Progenitor cell of endocrine pancreas (in vitro differentiated cells): ENCODE results near the gene ADGRE1. TPM values are rescaled to one million over a fixed set of nuclear protein-coding genes. Genes with fewer than 3 reads are reported as not detected.

ENCODE experiments used
- DNase-seq: peaks from one replicate; pipeline ENCODE4 v3.0.0; 2021; ENCODE audit warnings: low spot score; ENCODE audit not compliant: unreplicated experiment
- H3K27ac Mint-ChIP-seq: 2 replicates; pipeline ENCODE4 v1.8.0; 2021; ENCODE audit warnings: mild to moderate bottlenecking, moderate library complexity, mixed read lengths
- H3K27me3 Mint-ChIP-seq: 2 replicates; pipeline ENCODE4 v1.8.0; 2021; ENCODE audit warnings: mixed read lengths
- H3K36me3 Mint-ChIP-seq: 2 replicates; pipeline ENCODE4 v1.8.0; 2022; ENCODE audit warnings: mixed read lengths; ENCODE audit not compliant: insufficient read depth
- H3K4me1 Mint-ChIP-seq: 2 replicates; pipeline ENCODE4 v1.8.0; 2021; ENCODE audit warnings: low read depth, mixed read lengths
- H3K4me3 Mint-ChIP-seq: 2 replicates; pipeline ENCODE4 v1.8.0; 2021; ENCODE audit warnings: low read depth, mild to moderate bottlenecking, moderate library complexity, mixed read lengths
- H3K9me3 Mint-ChIP-seq: 2 replicates; pipeline ENCODE4 v1.8.0; 2021; ENCODE audit warnings: low read depth, mixed read lengths
- total RNA-seq: library from RNA; stranded (reverse); gene quantifications from 2 replicates; pipeline ENCODE4 v1.2.1, GENCODE V29; 2021
- TF ChIP-seq, protein P1 (sequence below): fragments of 200-600 bp; sonication (generic); IDR thresholded peaks from one replicate; pipeline ENCODE4 v1.5.0; 2021; ENCODE audit warnings: antibody characterized with exemption, mild to moderate bottlenecking; ENCODE audit not compliant: unreplicated experiment

The ADGRE1 gene
- total RNA-seq, 1 donor from 2014 or later, result not detected

DNA sequence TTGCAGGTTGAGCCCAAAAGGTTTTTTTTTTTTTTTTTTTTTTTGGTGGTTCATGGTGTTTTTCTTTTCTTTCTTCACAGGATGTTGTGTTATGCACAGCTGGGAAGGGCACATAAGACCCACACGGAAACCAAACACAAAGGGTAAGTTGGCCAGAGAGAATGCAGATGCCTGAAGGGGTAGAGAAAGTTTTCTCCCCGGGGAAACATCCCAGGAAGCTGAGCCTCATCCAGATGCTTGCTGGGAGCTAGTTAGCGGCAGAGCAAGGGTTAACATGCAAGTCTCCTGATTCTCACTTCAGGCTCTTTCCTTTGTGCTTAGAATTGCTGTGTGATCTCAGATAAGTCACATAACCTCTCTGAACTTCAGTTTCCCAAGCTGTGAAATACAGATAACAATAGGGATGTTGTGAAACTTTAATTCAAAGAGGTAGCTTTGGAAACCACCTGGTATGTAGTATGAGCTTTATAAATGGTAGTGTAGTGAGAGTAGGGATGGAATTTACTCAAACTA, 3.1 kb downstream of the ADGRE1 start:
- H3K9me3 Mint-ChIP-seq, result peaks cover 63% of the 10 kb centered on the region
- H3K27me3 Mint-ChIP-seq, result no peaks in the 10 kb centered on the region
- peaks cover 1% of the 10 kb centered on the region for H3K36me3 Mint-ChIP-seq
- no peak overlapping the region for H3K27ac Mint-ChIP-seq
- DNase-seq, result no peak
- TF ChIP-seq, protein P1, sequence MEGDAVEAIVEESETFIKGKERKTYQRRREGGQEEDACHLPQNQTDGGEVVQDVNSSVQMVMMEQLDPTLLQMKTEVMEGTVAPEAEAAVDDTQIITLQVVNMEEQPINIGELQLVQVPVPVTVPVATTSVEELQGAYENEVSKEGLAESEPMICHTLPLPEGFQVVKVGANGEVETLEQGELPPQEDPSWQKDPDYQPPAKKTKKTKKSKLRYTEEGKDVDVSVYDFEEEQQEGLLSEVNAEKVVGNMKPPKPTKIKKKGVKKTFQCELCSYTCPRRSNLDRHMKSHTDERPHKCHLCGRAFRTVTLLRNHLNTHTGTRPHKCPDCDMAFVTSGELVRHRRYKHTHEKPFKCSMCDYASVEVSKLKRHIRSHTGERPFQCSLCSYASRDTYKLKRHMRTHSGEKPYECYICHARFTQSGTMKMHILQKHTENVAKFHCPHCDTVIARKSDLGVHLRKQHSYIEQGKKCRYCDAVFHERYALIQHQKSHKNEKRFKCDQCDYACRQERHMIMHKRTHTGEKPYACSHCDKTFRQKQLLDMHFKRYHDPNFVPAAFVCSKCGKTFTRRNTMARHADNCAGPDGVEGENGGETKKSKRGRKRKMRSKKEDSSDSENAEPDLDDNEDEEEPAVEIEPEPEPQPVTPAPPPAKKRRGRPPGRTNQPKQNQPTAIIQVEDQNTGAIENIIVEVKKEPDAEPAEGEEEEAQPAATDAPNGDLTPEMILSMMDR, result no peak
- H3K4me3 Mint-ChIP-seq, result no peak overlapping the region
- H3K4me1 Mint-ChIP-seq, result no peaks in the 10 kb centered on the region

DNA sequence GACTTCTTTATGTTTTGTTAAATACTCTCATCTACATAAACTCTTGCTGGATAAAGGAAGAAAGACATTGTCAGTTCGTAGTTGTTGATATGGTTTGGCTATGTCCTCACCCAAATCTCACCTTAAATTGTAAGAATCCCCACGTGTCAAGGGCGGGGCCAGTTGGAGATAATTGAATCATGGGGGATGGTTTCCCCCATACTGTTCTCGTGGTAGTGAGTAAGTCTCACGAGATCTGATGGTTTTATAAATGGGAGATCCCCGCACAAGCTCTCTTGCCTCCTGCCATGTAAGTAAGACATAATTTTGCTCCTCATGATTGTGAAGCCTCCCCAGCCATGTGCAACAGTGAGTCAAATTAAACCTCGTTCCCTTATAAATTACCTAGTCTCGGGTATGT, 3.6 kb downstream of the ADGRE1 start:
- Mint-ChIP-seq H3K4me1 (no peaks in the 10 kb centered on the region), H3K4me3 (no peak overlapping the region), H3K27ac (no peak overlapping the region), H3K27me3 (no peaks in the 10 kb centered on the region), H3K9me3 (peaks cover 66% of the 10 kb centered on the region), H3K36me3 (peaks cover 1% of the 10 kb centered on the region)
- no peak for DNase-seq
- TF ChIP-seq, protein P1, result no peak

DNA sequence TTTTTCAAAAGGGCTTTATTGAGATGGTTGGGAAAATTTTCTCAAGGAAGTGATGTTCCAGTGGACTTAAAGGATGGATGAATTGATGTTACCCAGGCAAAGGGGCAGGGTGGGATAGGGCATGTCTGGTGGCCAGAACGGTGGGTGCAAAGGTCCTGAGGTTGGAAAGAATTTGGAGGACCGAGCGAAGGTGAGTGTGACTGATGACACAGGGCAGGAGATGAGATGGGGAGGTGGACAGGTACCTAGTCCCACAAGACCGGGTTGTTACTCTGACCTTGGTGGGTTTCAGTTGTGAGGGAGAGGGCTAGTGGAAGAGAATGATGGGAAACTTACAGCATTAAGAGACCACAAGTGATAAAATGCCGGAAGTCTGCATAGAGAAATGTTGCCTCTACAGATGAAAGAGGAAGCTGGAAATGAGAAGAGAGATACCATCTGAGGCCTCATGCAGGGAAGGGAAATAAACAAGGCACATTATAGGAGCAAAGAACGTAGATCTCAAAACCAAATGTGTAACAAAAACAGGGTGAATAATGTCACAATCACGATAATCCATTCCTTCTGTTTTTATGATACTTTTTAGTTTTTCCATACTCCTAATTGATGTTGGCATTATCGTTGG, 4.5 kb downstream of the ADGRE1 start:
- peaks cover 72% of the 10 kb centered on the region for H3K9me3 Mint-ChIP-seq
- no peak overlapping the region for H3K27ac Mint-ChIP-seq
- TF ChIP-seq, protein P1, result no peak
- H3K36me3 Mint-ChIP-seq, result peaks cover 1% of the 10 kb centered on the region
- no peaks in the 10 kb centered on the region for H3K4me1 Mint-ChIP-seq
- H3K4me3 Mint-ChIP-seq, result no peak overlapping the region
- H3K27me3 Mint-ChIP-seq, result no peaks in the 10 kb centered on the region
- no peak for DNase-seq

DNA sequence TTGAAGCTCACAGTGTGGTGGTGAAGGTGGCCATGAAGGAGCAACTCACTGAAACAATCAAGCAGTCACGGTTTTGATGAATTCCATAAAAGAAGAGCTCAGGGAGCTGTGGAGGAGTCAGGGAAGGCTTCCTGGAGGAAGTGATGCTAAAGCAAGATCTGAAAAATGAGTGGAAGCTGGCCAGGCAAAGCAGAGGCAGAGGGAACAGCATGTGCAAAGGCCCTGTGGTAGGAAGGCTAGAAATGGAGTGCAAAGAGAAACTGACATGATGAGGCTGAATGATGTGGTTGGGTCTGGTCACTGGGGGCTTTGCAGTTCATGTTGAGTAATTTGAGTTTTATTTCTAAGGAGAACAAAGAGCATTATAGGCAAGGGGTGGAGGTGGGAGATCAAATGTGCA, 6.9 kb downstream of the ADGRE1 start:
- Mint-ChIP-seq H3K36me3 (no peaks in the 10 kb centered on the region), H3K4me1 (no peaks in the 10 kb centered on the region), H3K4me3 (no peak overlapping the region), H3K9me3 (peaks cover 63% of the 10 kb centered on the region), H3K27ac (no peak overlapping the region), H3K27me3 (no peaks in the 10 kb centered on the region)
- no peak for DNase-seq
- TF ChIP-seq, protein P1, result no peak

DNA sequence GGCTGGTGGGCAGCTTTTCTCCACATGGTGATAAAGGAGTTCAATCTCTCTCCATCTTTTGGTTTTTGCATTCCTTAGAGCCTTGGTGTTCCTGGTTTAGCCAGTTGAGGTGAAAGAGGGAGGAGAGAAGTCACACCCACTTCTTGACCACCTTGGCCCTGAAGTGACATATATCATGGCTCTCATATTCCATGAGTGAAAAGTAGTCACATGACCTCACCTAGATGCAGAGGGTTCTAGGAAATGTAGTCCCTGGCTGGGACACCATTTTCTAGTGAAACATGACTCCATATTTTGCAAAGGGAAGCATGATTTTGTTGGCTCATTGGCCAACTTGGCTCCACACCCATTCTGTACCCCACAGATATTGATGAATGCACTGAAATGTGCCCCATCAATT, 16.1 kb downstream of the ADGRE1 start:
- TF ChIP-seq, protein P1, result no peak
- DNase-seq, result no peak
- no peaks in the 10 kb centered on the region for H3K27me3 Mint-ChIP-seq
- peaks cover 56% of the 10 kb centered on the region for H3K9me3 Mint-ChIP-seq
- H3K36me3 Mint-ChIP-seq, result peaks cover 1% of the 10 kb centered on the region
- no peak overlapping the region for H3K27ac Mint-ChIP-seq
- no peaks in the 10 kb centered on the region for H3K4me1 Mint-ChIP-seq
- H3K4me3 Mint-ChIP-seq, result no peak overlapping the region
